Neural cell (in vitro differentiated cells): ENCODE results near the gene CHRNB4. TPM values are rescaled to one million over a fixed set of nuclear protein-coding genes. Genes with fewer than 3 reads are reported as not detected.

Experiments used
- H2AFZ ChIP-seq: fragments of 200-600, 300-800 bp; sonication (generic), shearing (Covaris generic); 2 replicates; pipeline ENCODE4 v1.6.0; 2014; ENCODE audit warnings: low read depth, mild to moderate bottlenecking, antibody characterized with exemption, low read length, moderate library complexity
- H3F3A ChIP-seq: fragments of 200-600 bp; shearing (Covaris generic); 2 replicates; pipeline ENCODE4 v1.6.1; 2016; ENCODE audit warnings: mild to moderate bottlenecking, moderate library complexity, mixed read lengths, antibody characterized with exemption, low read length; ENCODE audit not compliant: insufficient read depth, poor library complexity, severe bottlenecking
- H3K27ac ChIP-seq: fragments of 200-600, 300-800 bp; sonication (generic), shearing (Covaris generic); 2 replicates; pipeline ENCODE4 v1.5.1; 2014; ENCODE audit warnings: mild to moderate bottlenecking, low read length, moderate library complexity
- H3K27me3 ChIP-seq: fragments of 300-800, 200-600 bp; sonication (generic), shearing (Covaris generic); 2 replicates; pipeline ENCODE4 v1.6.0; 2014; ENCODE audit warnings: mild to moderate bottlenecking, low read depth, low read length, moderate library complexity; ENCODE audit not compliant: insufficient read depth
- H3K36me3 ChIP-seq: fragments of 300-800, 200-600 bp; sonication (generic), shearing (Covaris generic); 2 replicates; pipeline ENCODE4 v1.5.1; 2014; ENCODE audit warnings: mild to moderate bottlenecking, antibody characterized with exemption, low read length, moderate library complexity; ENCODE audit not compliant: insufficient read depth
- H3K4me2 ChIP-seq: fragments of 300-800, 200-600 bp; sonication (generic), shearing (Covaris generic); 2 replicates; pipeline ENCODE4 v1.6.0; 2014; ENCODE audit warnings: mild to moderate bottlenecking, low read length
- H3K4me3 ChIP-seq: fragments of 300-800, 200-600 bp; sonication (generic), shearing (Covaris generic); 2 replicates; pipeline ENCODE4 v1.5.1; 2014; ENCODE audit warnings: mild to moderate bottlenecking, low read length, moderate library complexity
- H3K79me2 ChIP-seq: fragments of 200-600 bp; shearing (Covaris generic); replicated peaks from 2 replicates; pipeline ENCODE4 v1.6.0; 2014; ENCODE audit warnings: mild to moderate bottlenecking, low read length, moderate library complexity; ENCODE audit not compliant: insufficient read depth
- H3K9ac ChIP-seq: fragments of 300-800, 200-600 bp; sonication (generic), shearing (Covaris generic); 2 replicates; pipeline ENCODE4 v1.6.1; 2016; ENCODE audit warnings: mild to moderate bottlenecking, low read length, mixed read lengths
- H3K9me2 ChIP-seq: fragments of 200-600 bp; shearing (Covaris generic); 2 replicates; pipeline ENCODE4 v1.6.1; 2016; ENCODE audit warnings: mild to moderate bottlenecking, low read length, mixed read lengths; ENCODE audit not compliant: insufficient read depth
- H3K9me3 ChIP-seq: fragments of 200-600, 300-800 bp; sonication (generic), shearing (Covaris generic); 2 replicates; pipeline ENCODE4 v1.6.1; 2016; ENCODE audit warnings: mild to moderate bottlenecking, mixed run types, low read length, moderate library complexity, mixed read lengths
- H4K20me1 ChIP-seq: fragments of 200-600 bp; shearing (Covaris generic); 2 replicates; pipeline ENCODE4 v1.6.1; 2016; ENCODE audit warnings: mild to moderate bottlenecking, mixed run types; ENCODE audit not compliant: insufficient read depth
- CTCF ChIP-seq: fragments of 450-650 bp; IDR thresholded peaks from 2 replicates; pipeline ENCODE4 v1.5.1; 2014; ENCODE audit warnings: antibody characterized with exemption, mild to moderate bottlenecking, moderate library complexity; ENCODE audit not compliant: poor library complexity, severe bottlenecking
- EP300 ChIP-seq: fragments of 450-650 bp; conservative IDR thresholded peaks from 2 replicates; pipeline ENCODE4 v1.6.1; 2014; ENCODE audit warnings: antibody characterized with exemption, mild to moderate bottlenecking, moderate library complexity; ENCODE audit not compliant: poor library complexity, severe bottlenecking
- EZH2 ChIP-seq: fragments of 200-600, 300-800 bp; shearing (Covaris generic), sonication (generic); IDR thresholded peaks from 2 replicates; pipeline ENCODE4 v1.6.1; 2014; ENCODE audit warnings: antibody characterized with exemption, low read length, borderline replicate concordance, mild to moderate bottlenecking; ENCODE audit not compliant: insufficient read depth, poor library complexity, severe bottlenecking
- MXI1 ChIP-seq: fragments of 450-650 bp; conservative IDR thresholded peaks from 2 replicates; pipeline ENCODE4 v1.6.1; 2014; ENCODE audit warnings: antibody characterized with exemption, mild to moderate bottlenecking; ENCODE audit not compliant: poor library complexity, severe bottlenecking
- POLR2AphosphoS5 ChIP-seq: IDR thresholded peaks from 2 replicates; pipeline ENCODE4 v1.6.1; 2012
- RAD21 ChIP-seq: fragments of 450-650 bp; conservative IDR thresholded peaks from 2 replicates; pipeline ENCODE4 v1.6.1; 2014; ENCODE audit warnings: antibody characterized with exemption, mild to moderate bottlenecking, moderate library complexity
- REST ChIP-seq: IDR thresholded peaks from 2 replicates; pipeline ENCODE4 v1.6.1; 2012; ENCODE audit warnings: borderline replicate concordance
- SMC3 ChIP-seq: fragments of 450-650 bp; conservative IDR thresholded peaks from 2 replicates; pipeline ENCODE4 v1.6.1; 2014; ENCODE audit warnings: antibody characterized with exemption, mild to moderate bottlenecking, moderate library complexity; ENCODE audit not compliant: poor library complexity
- TAF1 ChIP-seq: IDR thresholded peaks from 2 replicates; pipeline ENCODE4 v1.6.1; 2012; ENCODE audit warnings: low read depth
- polyA plus RNA-seq: library from polyadenylated mRNA; depleted of rRNA; stranded (reverse); fragments of >200 nt; gene quantifications from 2 replicates; pipeline ENCODE4 v1.2.3, GENCODE V29; 2014

The CHRNB4 gene
- polyA plus RNA-seq, 1 donor from 2014 or later = not detected

GRCh38 chr15:78661001-78661400 lies 20.0 kb upstream of the CHRNB4 start:
- H3K27me3 ChIP-seq = no peaks in the 10 kb centered on the region
- H3F3A ChIP-seq = no peaks in the 10 kb centered on the region
- H3K27ac ChIP-seq = no peak overlapping the region
- no peak overlapping the region for H3K4me2 ChIP-seq
- H3K9me3 ChIP-seq = no peaks in the 10 kb centered on the region
- H3K9ac ChIP-seq = no peak overlapping the region
- no peak overlapping the region for H3K4me3 ChIP-seq
- H4K20me1 ChIP-seq = no peaks in the 10 kb centered on the region
- H3K79me2 ChIP-seq = no peaks in the 10 kb centered on the region
- H3K36me3 ChIP-seq = no peaks in the 10 kb centered on the region
- no peak for TF ChIP-seq SMC3
- no peak for TF ChIP-seq EZH2
- TF ChIP-seq MXI1 = no peak
- TF ChIP-seq POLR2AphosphoS5 = no peak
- no peak for TF ChIP-seq CTCF
- no peak for TF ChIP-seq REST
- no peak for TF ChIP-seq RAD21
- no peak for TF ChIP-seq EP300
- TF ChIP-seq TAF1 = no peak
- H2AFZ ChIP-seq = no peak overlapping the region
- no peaks in the 10 kb centered on the region for H3K9me2 ChIP-seq

- Histone ChIP-seq H2AFZ (no peak overlapping the region), H3K9ac (no peak overlapping the region), H3K4me2 (no peak overlapping the region), H3K9me3 (no peaks in the 10 kb centered on the region), H3K27me3 (no peaks in the 10 kb centered on the region), H3F3A (no peaks in the 10 kb centered on the region), H3K36me3 (no peaks in the 10 kb centered on the region), H3K79me2 (no peaks in the 10 kb centered on the region), H4K20me1 (no peaks in the 10 kb centered on the region), H3K9me2 (no peaks in the 10 kb centered on the region), H3K4me3 (no peak overlapping the region), H3K27ac (no peak overlapping the region)
- TF ChIP-seq EZH2 (no peak), EP300 (no peak), CTCF (no peak), REST (no peak), RAD21 (no peak), POLR2AphosphoS5 (no peak), MXI1 (no peak), TAF1 (no peak), SMC3 (no peak)
Measured at GRCh38 chr15:78660584-78660983, 19.6 kb upstream of the CHRNB4 start.
